CD4-positive, alpha-beta T cell treated with Interleukin-1 beta for 1 hour (primary cell): Measurements from ENCODE around the gene MICALL2.

Experiments used
- DNase-seq, 2 donors: peaks; one replicate each; pipeline ENCODE4 v3.0.0-alpha.2; 2020 to 2022

Gene MICALL2

DNA sequence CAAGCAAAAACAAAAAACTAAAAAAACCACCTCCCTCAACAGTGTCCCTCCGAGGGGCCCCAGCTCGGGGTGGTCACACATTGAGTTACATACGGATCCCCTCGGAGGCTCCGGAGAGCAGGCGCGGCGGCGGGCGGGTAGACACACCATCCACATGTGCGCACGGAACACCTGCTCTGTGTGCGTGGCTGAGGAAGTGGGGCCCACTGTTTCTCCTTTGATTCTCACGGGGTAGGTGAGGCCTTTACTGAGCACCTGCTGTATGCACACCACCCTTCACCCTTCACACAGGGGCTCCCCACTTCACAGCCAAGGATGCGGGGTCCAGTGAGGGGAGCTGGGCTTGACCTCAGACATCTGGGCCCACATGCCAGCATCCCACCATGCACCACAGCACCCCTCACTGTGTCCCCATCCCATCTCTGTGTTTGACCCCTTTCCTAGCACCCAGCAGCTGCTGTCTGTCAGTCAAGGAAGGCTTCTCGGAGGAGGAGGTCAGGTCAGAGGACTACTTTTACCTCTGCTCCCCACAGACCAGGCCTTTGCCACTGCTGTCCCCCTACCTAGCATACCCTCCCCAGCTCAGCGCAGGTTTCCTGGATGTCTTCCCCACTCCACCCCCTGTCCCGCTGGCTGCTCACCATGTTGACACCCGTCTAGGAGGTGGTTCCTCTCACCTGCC is 71.1 kb downstream of the MICALL2 start:
- DNase-seq = no peak

- no peak for DNase-seq
Measured at GRCh38 chr7:1387261-1387660, 72.0 kb downstream of the MICALL2 start.

DNA sequence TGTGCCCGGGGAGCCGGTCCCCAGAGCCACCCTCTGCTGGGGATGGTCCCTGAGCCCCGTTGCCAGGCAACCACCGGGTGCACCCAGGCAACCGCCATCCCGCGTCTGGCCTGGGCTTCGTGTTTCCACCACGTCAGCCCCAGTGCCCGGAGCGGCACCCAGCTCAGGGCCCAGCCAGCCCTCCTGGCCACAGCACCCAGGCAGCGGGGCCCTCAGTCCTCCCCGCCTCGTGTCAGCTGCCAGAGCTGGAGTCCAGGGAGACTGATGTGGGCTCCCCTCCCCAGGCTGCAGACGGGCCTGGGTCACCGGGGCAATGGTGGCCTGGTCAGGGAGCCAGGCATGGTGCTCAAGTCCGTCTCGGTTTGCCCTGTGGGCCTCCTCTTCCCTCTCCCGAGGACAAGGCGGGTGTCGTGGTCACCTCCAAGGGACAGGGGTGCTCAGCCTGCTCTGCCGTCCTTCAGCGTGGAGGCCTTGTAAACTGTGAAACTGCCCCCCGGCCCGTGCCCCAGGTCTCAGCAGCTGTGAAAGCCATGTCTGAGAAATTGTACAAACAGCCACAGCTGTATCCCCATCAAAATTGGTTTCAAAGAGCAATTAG is 72.5 kb downstream of the MICALL2 start:
- DNase-seq = no peak

GRCh38 chr7:1385809-1386622 is 73.3 kb downstream of the MICALL2 start:
- no peak for DNase-seq

- DNase-seq = no peak
Measured at GRCh38 chr7:1385086-1385808, 74.0 kb downstream of the MICALL2 start.
